Fibroblast of lung (primary cell): ENCODE measurements around the gene SPATC1L. TPM values are rescaled to one million over a fixed set of nuclear protein-coding genes. Genes with fewer than 3 reads are reported as not detected.

Experiments
- DNase-seq, 2 donors: peaks; one replicate each; pipeline versions ENCODE4 v3.0.0 to v3.0.0-alpha.2; 2010; ENCODE audit warnings: low read depth in 2 of 2
- H2AFZ ChIP-seq: 2 replicates; pipeline ENCODE4 v1.5.1; 2012; ENCODE audit warnings: low read length, control low read depth, inconsistent platforms
- H3K27ac ChIP-seq: 2 replicates; pipeline ENCODE4 v1.5.1; 2011; ENCODE audit warnings: low read length, control low read depth; ENCODE audit not compliant: insufficient read depth
- H3K27me3 ChIP-seq: 2 replicates; pipeline ENCODE4 v1.5.1; 2011; ENCODE audit warnings: mild to moderate bottlenecking, low read length; ENCODE audit not compliant: control insufficient read depth, insufficient read depth
- H3K36me3 ChIP-seq: 2 replicates; pipeline ENCODE4 v1.5.1; 2011; ENCODE audit warnings: low read length; ENCODE audit not compliant: control insufficient read depth, insufficient read depth
- H3K4me1 ChIP-seq: 2 replicates; pipeline ENCODE4 v1.5.1; 2011; ENCODE audit warnings: low read length; ENCODE audit not compliant: control insufficient read depth, insufficient read depth; ENCODE audit errors: extremely low read depth
- H3K4me2 ChIP-seq: 2 replicates; pipeline ENCODE4 v1.5.1; 2011; ENCODE audit warnings: low read length, control low read depth; ENCODE audit not compliant: insufficient read depth; ENCODE audit errors: extremely low read depth
- H3K4me3 ChIP-seq, 4 experiments: fragments of 200-600 bp in 1 of 4; sonication (generic) in 1 of 4; replicated peaks in 1 of 4; 2 replicates each; pipeline ENCODE4 v1.5.1; 2011 to 2016; ENCODE audit warnings: low read length in 4 of 4, low read depth in 3 of 4, mild to moderate bottlenecking in 3 of 4, control low read depth in 2 of 4, inconsistent platforms in 1 of 4, mixed read lengths in 1 of 4; ENCODE audit not compliant: insufficient read depth in 1 of 4; ENCODE audit errors: control extremely low read depth in 1 of 4
- H3K79me2 ChIP-seq: 2 replicates; pipeline ENCODE4 v1.5.1; 2012; ENCODE audit warnings: mild to moderate bottlenecking, low read length, inconsistent platforms; ENCODE audit not compliant: control insufficient read depth, insufficient read depth
- H3K9ac ChIP-seq: 2 replicates; pipeline ENCODE4 v1.5.1; 2011; ENCODE audit warnings: mild to moderate bottlenecking, low read length, control low read depth; ENCODE audit not compliant: insufficient read depth
- H3K9me3 ChIP-seq: 2 replicates; pipeline ENCODE4 v1.5.1; 2012; ENCODE audit warnings: low read depth, low read length; ENCODE audit not compliant: control insufficient read depth, insufficient read depth
- H4K20me1 ChIP-seq: 2 replicates; pipeline ENCODE4 v1.5.1; 2011; ENCODE audit warnings: low read length; ENCODE audit not compliant: control insufficient read depth, insufficient read depth; ENCODE audit errors: extremely low read depth
- EZH2 ChIP-seq: IDR thresholded peaks from 2 replicates; pipeline ENCODE4 v1.5.1; 2012; ENCODE audit warnings: low read length, control low read depth, mild to moderate bottlenecking; ENCODE audit errors: missing control alignments
- polyA plus RNA-seq, 2 donors: library from polyadenylated mRNA; depleted of rRNA in 1 of 2; stranded (reverse) in 1 of 2; unstranded in 1 of 2; fragments of >200 nt; gene quantifications; 2 replicates each; pipeline ENCODE4 v1.2.1, GENCODE V29; 2011 to 2012; ENCODE audit warnings: missing spikeins in 1 of 2
- total RNA-seq: library from RNA; depleted of rRNA; stranded (reverse); fragments of >200 nt; gene quantifications from 2 replicates; pipeline ENCODE4 v1.2.1, GENCODE V29; 2014
- TF ChIP-seq, protein P1 (sequence below), 2 donors: IDR thresholded peaks in 1 of 2; conservative IDR thresholded peaks in 1 of 2; 1 replicate in 1 of 2; 2 replicates in 1 of 2; pipeline ENCODE4 v1.5.1; 2011 to 2012; ENCODE audit warnings: low read length in 2 of 2, control low read depth in 1 of 2, inconsistent platforms in 1 of 2, low read depth in 1 of 2, mild to moderate bottlenecking in 1 of 2

The SPATC1L gene
- total and polyA plus RNA-seq, 2 donors (not counting 1 experiment from before 2014, with no cell fraction given) = 2.9 to 9.6 TPM

DNA sequence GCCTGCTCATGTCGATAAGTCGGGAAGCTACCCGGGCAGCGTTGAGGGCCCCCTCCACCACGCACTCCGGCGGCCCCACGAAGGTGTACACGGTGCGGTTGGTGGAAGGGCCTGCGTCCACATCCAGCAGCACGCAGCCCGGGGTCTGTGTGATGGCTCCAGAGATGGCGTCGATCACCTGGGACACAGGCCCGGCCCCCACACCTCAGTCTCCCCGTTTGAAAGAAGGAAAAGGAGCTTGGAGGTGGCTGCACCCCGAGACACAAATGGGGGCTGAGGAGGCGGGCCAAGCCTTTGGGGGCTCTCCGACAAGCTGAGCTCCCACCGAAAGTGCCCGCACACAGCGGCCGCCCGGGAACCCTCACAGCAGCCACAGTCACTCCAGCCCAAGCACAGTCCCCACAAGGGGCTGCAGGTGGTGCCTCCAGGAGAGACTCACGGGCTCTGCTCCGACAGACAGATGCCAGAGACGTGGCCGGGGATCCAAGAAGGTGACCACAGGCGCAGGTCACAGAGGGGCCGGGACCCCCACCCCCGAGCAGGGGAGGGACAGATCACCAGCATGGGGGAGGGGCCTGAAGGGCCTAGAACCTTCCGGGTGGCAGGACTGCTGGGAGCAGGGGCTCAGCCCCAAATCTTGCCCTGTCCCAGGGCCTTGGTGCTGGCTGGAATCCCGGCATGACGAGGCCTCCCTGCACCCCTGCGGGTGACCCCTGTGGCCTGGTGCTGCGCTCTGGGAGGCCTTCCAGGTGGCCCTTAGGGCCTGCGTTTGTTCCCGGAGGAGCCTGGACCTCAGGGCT is 29.9 kb downstream of the SPATC1L start:
- Histone ChIP-seq H3K36me3 (no peaks in the 10 kb centered on the region), H3K79me2 (no peaks in the 10 kb centered on the region), H3K9me3 (no peaks in the 10 kb centered on the region), H2AFZ (no peak overlapping the region), H3K27ac (no peak overlapping the region), H3K4me1 (peaks cover 2% of the 10 kb centered on the region), H3K4me2 (no peak overlapping the region), H3K27me3 (no peaks in the 10 kb centered on the region), H3K9ac (no peak overlapping the region), H3K4me3 (no peak overlapping the region), H4K20me1 (no peaks in the 10 kb centered on the region)
- no peak for DNase-seq
- no peak for TF ChIP-seq EZH2
- TF ChIP-seq, protein P1, sequence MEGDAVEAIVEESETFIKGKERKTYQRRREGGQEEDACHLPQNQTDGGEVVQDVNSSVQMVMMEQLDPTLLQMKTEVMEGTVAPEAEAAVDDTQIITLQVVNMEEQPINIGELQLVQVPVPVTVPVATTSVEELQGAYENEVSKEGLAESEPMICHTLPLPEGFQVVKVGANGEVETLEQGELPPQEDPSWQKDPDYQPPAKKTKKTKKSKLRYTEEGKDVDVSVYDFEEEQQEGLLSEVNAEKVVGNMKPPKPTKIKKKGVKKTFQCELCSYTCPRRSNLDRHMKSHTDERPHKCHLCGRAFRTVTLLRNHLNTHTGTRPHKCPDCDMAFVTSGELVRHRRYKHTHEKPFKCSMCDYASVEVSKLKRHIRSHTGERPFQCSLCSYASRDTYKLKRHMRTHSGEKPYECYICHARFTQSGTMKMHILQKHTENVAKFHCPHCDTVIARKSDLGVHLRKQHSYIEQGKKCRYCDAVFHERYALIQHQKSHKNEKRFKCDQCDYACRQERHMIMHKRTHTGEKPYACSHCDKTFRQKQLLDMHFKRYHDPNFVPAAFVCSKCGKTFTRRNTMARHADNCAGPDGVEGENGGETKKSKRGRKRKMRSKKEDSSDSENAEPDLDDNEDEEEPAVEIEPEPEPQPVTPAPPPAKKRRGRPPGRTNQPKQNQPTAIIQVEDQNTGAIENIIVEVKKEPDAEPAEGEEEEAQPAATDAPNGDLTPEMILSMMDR (conservative IDR thresholded peaks at IDR 0.05 in 1 of 2, IDR thresholded peaks at IDR 0.05 in 1 of 2; ENCODE audit: low read depth in 1 of 2, low read length in 2 of 2) = no peak

- H3K9me3 ChIP-seq = no peaks in the 10 kb centered on the region
- peak overlapping the region in 1 of 4 experiments; percentile 33 for H3K4me3 ChIP-seq
- H3K36me3 ChIP-seq = no peaks in the 10 kb centered on the region
- no peak overlapping the region for H3K9ac ChIP-seq
- no peaks in the 10 kb centered on the region for H4K20me1 ChIP-seq
- DNase-seq = peak in 1 of 2 donors; percentile 59
- peak overlapping the region; percentile 68 for H2AFZ ChIP-seq
- H3K4me2 ChIP-seq = peak overlapping the region; percentile 58
- TF ChIP-seq, protein P1 (conservative IDR thresholded peaks at IDR 0.05 in 1 of 2, IDR thresholded peaks at IDR 0.05 in 1 of 2; ENCODE audit: low read depth in 1 of 2, low read length in 2 of 2) = peak; percentile 71 to 86
- no peak for TF ChIP-seq EZH2
- peaks cover 2% of the 10 kb centered on the region for H3K4me1 ChIP-seq
- H3K27ac ChIP-seq = no peak overlapping the region
- H3K27me3 ChIP-seq = no peaks in the 10 kb centered on the region
- no peaks in the 10 kb centered on the region for H3K79me2 ChIP-seq
These were observed 30.8 kb downstream of the SPATC1L start for GRCh38 chr21:46153247-46154154.

GRCh38 chr21:46152927-46153246 is 31.4 kb downstream of the SPATC1L start:
- H3K36me3 ChIP-seq = no peaks in the 10 kb centered on the region
- peaks cover 2% of the 10 kb centered on the region for H3K4me1 ChIP-seq
- H3K9ac ChIP-seq = no peak overlapping the region
- H3K27ac ChIP-seq = no peak overlapping the region
- peak overlapping the region; percentile 68 for H2AFZ ChIP-seq
- no peaks in the 10 kb centered on the region for H3K79me2 ChIP-seq
- H3K9me3 ChIP-seq = no peaks in the 10 kb centered on the region
- no peaks in the 10 kb centered on the region for H4K20me1 ChIP-seq
- H3K4me2 ChIP-seq = no peak overlapping the region
- no peak for TF ChIP-seq EZH2
- TF ChIP-seq, protein P1 (conservative IDR thresholded peaks at IDR 0.05 in 1 of 2, IDR thresholded peaks at IDR 0.05 in 1 of 2; ENCODE audit: low read depth in 1 of 2, low read length in 2 of 2) = no peak
- no peak for DNase-seq
- H3K27me3 ChIP-seq = no peaks in the 10 kb centered on the region
- H3K4me3 ChIP-seq = no peak overlapping the region
